Measurements from ENCODE around the gene PKHD1.

PKHD1 gene

GRCh38 chr6:51619042-51619799 is 468.2 kb downstream of the PKHD1 start:
- no peak for DNase-seq (ENCODE audit: low read depth)

DNA sequence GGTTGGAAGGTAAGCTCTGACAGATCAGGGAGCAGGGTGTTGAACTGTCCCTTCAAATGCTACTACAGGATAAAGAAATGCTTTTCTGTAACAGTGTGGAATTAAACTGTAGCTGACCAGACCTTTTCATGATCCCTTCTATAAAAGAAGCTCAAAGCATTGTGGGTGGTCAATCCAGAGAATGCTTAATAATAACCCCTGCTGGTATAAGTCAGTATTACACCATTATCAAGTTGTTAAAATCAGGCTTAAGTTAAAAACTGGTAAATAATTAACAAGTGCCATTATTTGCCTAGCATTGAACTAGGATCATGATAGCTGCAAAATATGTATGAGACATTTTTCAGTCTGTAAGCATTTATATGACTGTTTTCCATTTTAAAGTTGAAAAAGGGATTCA is 468.9 kb downstream of the PKHD1 start:
- DNase-seq (ENCODE audit: low read depth): no peak

DNA sequence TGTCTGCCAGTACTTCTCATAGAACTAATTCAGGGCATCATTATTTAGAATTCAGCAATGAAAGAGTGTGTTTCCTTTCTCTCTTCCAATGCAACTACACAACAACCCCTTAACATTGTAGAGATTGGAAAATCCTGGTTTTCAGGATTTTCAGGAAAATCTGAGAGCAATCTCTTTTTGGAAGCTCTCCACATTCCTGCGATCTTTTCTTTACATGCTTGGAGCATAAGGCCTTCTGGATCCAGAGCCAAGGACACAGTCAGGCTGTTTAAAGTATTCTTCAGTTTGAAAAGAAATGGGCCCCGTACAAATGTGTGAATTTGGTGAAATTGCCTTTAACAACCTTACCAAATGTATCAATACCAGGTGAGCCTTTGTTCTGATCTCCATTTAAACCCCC is 469.7 kb downstream of the PKHD1 start:
- DNase-seq (ENCODE audit: low read depth): no peak

- DNase-seq (ENCODE audit: low read depth): no peak
Measured at GRCh38 chr6:51616243-51616642, 471.2 kb downstream of the PKHD1 start.

DNA sequence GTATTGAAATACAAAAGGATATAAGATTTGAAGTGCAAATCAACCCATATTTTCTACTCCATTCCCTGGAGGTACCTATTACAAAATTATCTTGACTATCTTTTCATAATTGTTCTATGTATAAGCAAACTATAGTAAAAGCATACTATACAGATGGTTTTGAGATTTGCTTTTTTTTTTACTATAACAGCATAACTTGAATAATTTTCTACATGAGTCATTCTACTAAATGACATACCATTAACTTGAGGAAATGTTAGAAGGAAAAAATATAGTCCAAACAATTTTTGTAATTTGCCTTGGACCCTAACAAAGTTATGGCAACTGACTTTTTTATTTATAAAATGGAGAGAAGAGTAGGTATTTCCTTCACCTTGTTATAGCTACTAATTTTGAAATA is 472.7 kb downstream of the PKHD1 start:
- no peak for DNase-seq (ENCODE audit: low read depth)

GRCh38 chr6:51613558-51613957 is 473.9 kb downstream of the PKHD1 start:
- DNase-seq (ENCODE audit: low read depth): no peak

DNA sequence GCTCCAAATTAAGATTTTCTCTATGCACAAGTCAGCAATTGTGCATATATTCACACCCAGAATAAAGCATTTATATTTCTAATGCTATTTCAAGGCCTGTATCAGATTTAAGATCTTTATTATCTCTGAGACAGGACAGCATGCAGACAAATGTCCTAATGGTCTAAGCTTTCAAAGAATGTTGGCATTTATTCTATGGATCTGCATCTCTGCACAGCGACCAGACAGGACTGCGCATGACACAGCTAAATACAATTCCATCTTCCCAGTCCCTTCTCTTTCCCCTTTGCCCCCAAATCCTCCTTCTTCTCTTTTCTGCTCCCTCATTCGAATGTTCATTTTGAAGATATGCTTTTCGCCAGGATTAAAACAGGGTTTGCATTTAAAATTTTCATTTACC is 478.5 kb downstream of the PKHD1 start:
- DNase-seq (ENCODE audit: low read depth): no peak

- no peak for DNase-seq (ENCODE audit: low read depth)
Measured at GRCh38 chr6:51608383-51608782, 479.0 kb downstream of the PKHD1 start.

DNA sequence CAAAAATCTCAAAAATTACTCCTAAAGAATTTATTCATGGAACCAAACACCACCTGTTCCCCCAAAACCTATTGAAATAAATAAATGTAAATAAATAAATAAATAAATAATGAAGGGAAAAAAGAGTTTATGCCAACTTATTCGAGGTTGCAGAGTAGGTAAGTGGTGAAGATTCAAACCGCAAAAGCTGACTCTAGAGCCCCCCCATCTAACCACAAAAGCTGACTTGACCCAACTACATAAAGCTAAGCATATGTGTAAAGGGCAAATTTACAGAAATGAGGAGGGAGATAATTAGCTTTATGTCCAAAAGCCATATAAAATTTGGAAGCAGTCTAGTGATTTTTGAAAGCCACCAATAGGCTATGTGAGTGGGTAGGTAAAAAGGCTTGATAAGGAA is 486.9 kb downstream of the PKHD1 start:
- no peak for DNase-seq (ENCODE audit: low read depth)

DNA sequence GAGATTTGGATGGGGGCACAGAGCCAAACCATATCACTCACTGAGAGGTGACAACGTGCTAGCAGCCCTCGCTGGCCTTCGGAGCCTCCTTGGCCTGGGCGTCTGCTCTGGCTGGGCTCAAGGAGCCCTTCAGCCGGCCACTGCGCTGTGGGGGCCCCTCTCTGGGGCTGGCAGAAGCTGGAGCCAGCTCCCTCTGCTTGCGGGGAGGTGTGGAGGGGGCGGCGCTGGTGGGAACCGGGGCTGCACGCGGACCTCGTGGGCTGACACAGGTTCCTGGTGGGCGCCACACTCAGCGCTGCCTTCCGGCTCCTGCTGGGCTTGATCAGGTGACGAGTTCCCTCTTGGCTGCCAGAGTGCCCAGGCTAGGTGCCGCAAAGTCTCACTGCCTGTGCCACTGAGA is 489.2 kb downstream of the PKHD1 start:
- DNase-seq (ENCODE audit: low read depth): no peak

- DNase-seq (ENCODE audit: low read depth): no peak
Measured at GRCh38 chr6:51594981-51595380, 492.4 kb downstream of the PKHD1 start.

DNA sequence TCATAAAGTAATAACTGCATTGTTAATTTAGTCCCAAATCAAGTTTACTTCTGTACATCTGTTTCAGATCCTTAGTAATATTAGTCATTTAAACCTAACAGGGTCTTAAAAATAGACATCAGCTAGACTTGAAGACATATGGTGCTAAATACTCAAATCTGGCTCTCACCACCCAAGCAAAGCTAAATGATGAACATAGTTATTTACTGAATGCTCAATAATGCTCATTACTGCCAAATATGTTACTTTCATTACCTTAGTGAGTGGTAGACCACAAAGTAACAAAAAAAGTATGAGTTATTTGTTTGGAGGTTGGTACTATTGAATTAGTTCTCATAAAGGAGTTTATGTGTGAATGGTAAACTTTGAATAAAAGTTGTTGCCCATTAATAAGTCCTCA is 502.1 kb downstream of the PKHD1 start:
- no peak for DNase-seq (ENCODE audit: low read depth)

GRCh38 chr6:51584163-51584562 is 503.2 kb downstream of the PKHD1 start:
- DNase-seq (ENCODE audit: low read depth): no peak

GRCh38 chr6:51578994-51579393 is 508.4 kb downstream of the PKHD1 start:
- no peak for DNase-seq (ENCODE audit: low read depth)

- no peak for DNase-seq (ENCODE audit: low read depth)
Measured at GRCh38 chr6:51578362-51578761, 509.1 kb downstream of the PKHD1 start.

- DNase-seq (ENCODE audit: low read depth): no peak
Measured at GRCh38 chr6:51574040-51574439, 513.4 kb downstream of the PKHD1 start.

DNA sequence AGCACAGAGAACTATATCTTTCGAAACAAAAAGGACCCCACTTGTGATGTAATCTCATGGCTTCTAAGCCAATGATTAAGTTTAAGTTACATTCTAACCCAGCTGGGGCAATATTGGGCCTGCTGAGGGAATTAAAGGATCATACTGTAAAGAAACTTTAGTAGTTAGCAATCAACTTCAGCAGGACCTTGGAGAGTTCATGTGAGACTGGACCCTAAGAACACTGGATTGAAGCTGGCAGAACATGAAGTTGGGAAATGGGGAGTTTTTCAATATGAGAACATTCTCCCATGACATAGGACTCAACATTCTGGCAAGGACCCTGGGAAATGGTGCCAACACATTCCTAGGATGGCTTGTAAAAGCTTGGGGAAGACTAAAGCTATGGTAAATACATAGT is 516.2 kb downstream of the PKHD1 start:
- DNase-seq (ENCODE audit: low read depth): no peak

DNA sequence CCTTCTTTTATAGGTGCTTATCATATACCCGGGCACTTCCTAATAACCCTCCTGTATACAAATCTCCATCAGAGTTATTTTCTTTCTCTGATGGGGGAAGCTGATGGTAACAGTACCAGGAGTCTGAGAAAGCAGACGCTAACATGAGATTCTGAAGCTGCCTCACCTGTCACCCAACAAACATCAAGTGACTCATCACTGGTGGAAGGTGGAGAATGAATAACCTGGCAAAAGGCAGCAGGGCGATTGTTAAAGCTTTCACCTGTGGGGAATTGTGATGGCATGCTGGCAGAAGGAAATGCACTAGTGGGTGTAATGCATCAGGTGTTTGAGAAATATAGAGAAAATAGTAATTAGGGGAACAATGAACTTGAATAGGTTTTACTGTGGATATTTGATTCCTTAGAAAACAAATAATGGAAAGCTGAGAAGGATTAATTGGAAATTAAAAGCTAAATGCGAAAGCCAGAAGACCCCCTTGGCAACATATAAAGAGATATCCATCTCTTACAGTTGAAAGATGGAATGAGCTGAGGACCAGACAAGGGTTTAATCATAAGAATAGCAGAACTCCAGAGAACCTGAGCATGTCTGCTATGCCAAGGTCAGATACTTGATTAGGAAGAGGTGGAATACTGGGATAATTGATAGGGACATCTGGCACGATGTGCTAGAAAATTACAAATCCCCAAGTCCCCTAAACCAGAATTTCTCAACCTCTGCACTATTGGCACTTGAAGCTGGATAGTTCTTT is 517.1 kb downstream of the PKHD1 start:
- DNase-seq (ENCODE audit: low read depth): no peak

GRCh38 chr6:51569594-51569993 is 517.8 kb downstream of the PKHD1 start:
- DNase-seq (ENCODE audit: low read depth): no peak

GRCh38 chr6:51568771-51569170 is 518.6 kb downstream of the PKHD1 start:
- no peak for DNase-seq (ENCODE audit: low read depth)

DNA sequence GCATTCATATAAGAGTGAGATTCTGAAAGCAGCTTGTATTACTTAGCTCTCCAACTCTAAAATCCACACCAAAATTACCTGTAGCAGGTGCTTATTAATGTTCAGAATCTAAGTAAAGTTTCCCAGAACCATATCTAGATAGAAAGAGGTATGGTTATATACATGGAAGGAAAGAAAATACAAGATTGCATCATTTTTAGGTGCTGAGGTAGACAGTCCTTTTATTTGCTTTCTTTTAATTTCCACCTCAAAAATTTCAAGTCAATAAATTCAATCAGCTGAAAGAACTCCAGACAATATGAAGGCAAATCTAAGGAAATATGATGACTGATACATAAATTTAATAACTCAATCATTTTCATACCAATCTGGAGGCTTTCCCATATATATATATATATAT is 521.9 kb downstream of the PKHD1 start:
- DNase-seq (ENCODE audit: low read depth): no peak
